Thyroid gland (tissue), 4 donors: ENCODE data around the gene DPYSL4.

ENCODE experiments used
- POLR2A ChIP-seq, 2 donors: fragments of 450-650 bp; IDR thresholded peaks; one replicate each; pipeline ENCODE4 v1.6.1; 2017; ENCODE audit warnings: antibody characterized with exemption in 2 of 2, mild to moderate bottlenecking in 2 of 2, moderate library complexity in 1 of 2
- TF ChIP-seq, protein P1 (sequence below), 6 experiments: fragments of 200-600 bp in 3 of 6; fragments of 450-650 bp in 3 of 6; sonication (generic) in 3 of 6; IDR thresholded peaks; one replicate each; pipeline ENCODE4 v1.5.1; 2016 to 2019; ENCODE audit warnings: antibody characterized with exemption in 6 of 6, mild to moderate bottlenecking in 2 of 6, inconsistent platforms in 1 of 6, moderate library complexity in 1 of 6

- TF ChIP-seq, protein P1, sequence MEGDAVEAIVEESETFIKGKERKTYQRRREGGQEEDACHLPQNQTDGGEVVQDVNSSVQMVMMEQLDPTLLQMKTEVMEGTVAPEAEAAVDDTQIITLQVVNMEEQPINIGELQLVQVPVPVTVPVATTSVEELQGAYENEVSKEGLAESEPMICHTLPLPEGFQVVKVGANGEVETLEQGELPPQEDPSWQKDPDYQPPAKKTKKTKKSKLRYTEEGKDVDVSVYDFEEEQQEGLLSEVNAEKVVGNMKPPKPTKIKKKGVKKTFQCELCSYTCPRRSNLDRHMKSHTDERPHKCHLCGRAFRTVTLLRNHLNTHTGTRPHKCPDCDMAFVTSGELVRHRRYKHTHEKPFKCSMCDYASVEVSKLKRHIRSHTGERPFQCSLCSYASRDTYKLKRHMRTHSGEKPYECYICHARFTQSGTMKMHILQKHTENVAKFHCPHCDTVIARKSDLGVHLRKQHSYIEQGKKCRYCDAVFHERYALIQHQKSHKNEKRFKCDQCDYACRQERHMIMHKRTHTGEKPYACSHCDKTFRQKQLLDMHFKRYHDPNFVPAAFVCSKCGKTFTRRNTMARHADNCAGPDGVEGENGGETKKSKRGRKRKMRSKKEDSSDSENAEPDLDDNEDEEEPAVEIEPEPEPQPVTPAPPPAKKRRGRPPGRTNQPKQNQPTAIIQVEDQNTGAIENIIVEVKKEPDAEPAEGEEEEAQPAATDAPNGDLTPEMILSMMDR (IDR thresholded peaks at IDR 0.05): no peak
- no peak for TF ChIP-seq POLR2A (IDR thresholded peaks at IDR 0.05)
Measured at GRCh38 chr10:132189016-132189415, 2.3 kb downstream of the DPYSL4 start.
